ENCODE measurements around the gene WWC2. TPM values are rescaled to one million over a fixed set of nuclear protein-coding genes. Genes with fewer than 3 reads are reported as not detected.
"Not testable (repeated sequence)": the region's sequence is repeated elsewhere in the genome, so short reads cannot be mapped to it uniquely, and the experiment has no call there.

WWC2 gene
- polyA plus RNA-seq, 3 donors from 2014 or later, result 0.13 to 3.7 (median 0.78) TPM

- no peaks in the 10 kb centered on the region for H3K9me3 Mint-ChIP-seq
- DNase-seq, result no peak
- no peaks in the 10 kb centered on the region for H3K27me3 Mint-ChIP-seq (ENCODE audit: low read depth in 3 of 3)
- H3K27ac Mint-ChIP-seq, result peak overlapping the region in 1 of 6 donors; percentile 10
- peaks cover 0 to 4% (median 0%) of the 10 kb centered on the region in 3 donors for H3K36me3 Mint-ChIP-seq
- peaks cover 42 to 51% of the 10 kb centered on the region in 2 donors for H3K4me1 Mint-ChIP-seq
- no peak overlapping the region for H3K4me3 Mint-ChIP-seq
These were observed 41.0 kb downstream of the WWC2 start for GRCh38 chr4:183139972-183140570.

GRCh38 chr4:183140911-183141320 lies 41.9 kb downstream of the WWC2 start:
- Mint-ChIP-seq H3K36me3 (peaks cover 0 to 4% (median 0%) of the 10 kb centered on the region in 3 donors), H3K27me3 (ENCODE audit: low read depth in 3 of 3) (no peaks in the 10 kb centered on the region), H3K4me3 (peak overlapping the region in 1 of 5 donors; percentile 10), H3K9me3 (no peaks in the 10 kb centered on the region), H3K27ac (no peak overlapping the region), H3K4me1 (peaks cover 42 to 52% of the 10 kb centered on the region in 2 donors)
- DNase-seq, result peak in 1 of 3 donors; percentile 4

- peaks cover 0 to 4% (median 0%) of the 10 kb centered on the region in 3 donors for H3K36me3 Mint-ChIP-seq
- no peaks in the 10 kb centered on the region for H3K27me3 Mint-ChIP-seq (ENCODE audit: low read depth in 3 of 3)
- peak overlapping the region in 1 of 5 donors; percentile 22 for H3K4me3 Mint-ChIP-seq
- H3K27ac Mint-ChIP-seq, result no peak overlapping the region
- peaks cover 49 to 59% of the 10 kb centered on the region in 2 donors for H3K4me1 Mint-ChIP-seq
- no peaks in the 10 kb centered on the region for H3K9me3 Mint-ChIP-seq
- no peak for DNase-seq
These were observed 42.9 kb downstream of the WWC2 start for GRCh38 chr4:183141997-183142396.

- DNase-seq, result no peak
- Mint-ChIP-seq H3K9me3 (no peaks in the 10 kb centered on the region), H3K4me3 (peak overlapping the region in 2 of 5 donors; percentile 20 to 22), H3K36me3 (peaks cover 0 to 4% (median 0%) of the 10 kb centered on the region in 3 donors), H3K27me3 (ENCODE audit: low read depth in 3 of 3) (no peaks in the 10 kb centered on the region), H3K4me1 (peaks cover 49 to 59% of the 10 kb centered on the region in 2 donors), H3K27ac (no peak overlapping the region)
These were observed 43.8 kb downstream of the WWC2 start for GRCh38 chr4:183142571-183143550.

GRCh38 chr4:183144787-183145186 lies 45.7 kb downstream of the WWC2 start:
- peaks cover 49 to 59% of the 10 kb centered on the region in 2 donors for H3K4me1 Mint-ChIP-seq
- H3K27me3 Mint-ChIP-seq (ENCODE audit: low read depth in 3 of 3), result no peaks in the 10 kb centered on the region
- no peaks in the 10 kb centered on the region for H3K36me3 Mint-ChIP-seq
- DNase-seq, result no peak
- H3K4me3 Mint-ChIP-seq, result no peak overlapping the region
- H3K9me3 Mint-ChIP-seq, result no peaks in the 10 kb centered on the region
- H3K27ac Mint-ChIP-seq, result no peak overlapping the region

GRCh38 chr4:183145773-183146172 lies 46.7 kb downstream of the WWC2 start:
- no peaks in the 10 kb centered on the region for H3K36me3 Mint-ChIP-seq
- DNase-seq, result no peak
- no peaks in the 10 kb centered on the region for H3K9me3 Mint-ChIP-seq
- H3K4me1 Mint-ChIP-seq, result peaks cover 40 to 51% of the 10 kb centered on the region in 2 donors
- no peak overlapping the region for H3K27ac Mint-ChIP-seq
- H3K4me3 Mint-ChIP-seq, result no peak overlapping the region
- H3K27me3 Mint-ChIP-seq (ENCODE audit: low read depth in 3 of 3), result no peaks in the 10 kb centered on the region

- Mint-ChIP-seq H3K36me3 (no peaks in the 10 kb centered on the region), H3K27ac (no peak overlapping the region)
These were observed 47.4 kb downstream of the WWC2 start for GRCh38 chr4:183146478-183146877.

GRCh38 chr4:183147196-183147595 lies 48.1 kb downstream of the WWC2 start:
- no peak for DNase-seq
- peaks cover 0 to 2% (median 0%) of the 10 kb centered on the region in 3 donors for H3K27me3 Mint-ChIP-seq (ENCODE audit: low read depth in 3 of 3)
- H3K27ac Mint-ChIP-seq, result no peak overlapping the region
- H3K9me3 Mint-ChIP-seq, result no peaks in the 10 kb centered on the region
- no peak overlapping the region for H3K4me3 Mint-ChIP-seq
- H3K4me1 Mint-ChIP-seq, result peaks cover 27 to 37% of the 10 kb centered on the region in 2 donors
- H3K36me3 Mint-ChIP-seq, result no peaks in the 10 kb centered on the region

More at GRCh38 chr4:183146478-183146877, 47.4 kb downstream of the WWC2 start:
- no peak overlapping the region for H3K4me3 Mint-ChIP-seq
- peaks cover 33 to 44% of the 10 kb centered on the region in 2 donors for H3K4me1 Mint-ChIP-seq
- no peak for DNase-seq
- H3K9me3 Mint-ChIP-seq, result no peaks in the 10 kb centered on the region
- no peaks in the 10 kb centered on the region for H3K27me3 Mint-ChIP-seq (ENCODE audit: low read depth in 3 of 3)

- Mint-ChIP-seq H3K4me1 (peaks cover 20 to 29% of the 10 kb centered on the region in 2 donors), H3K27ac (no peak overlapping the region), H3K9me3 (no peaks in the 10 kb centered on the region), H3K4me3 (no peak overlapping the region), H3K36me3 (no peaks in the 10 kb centered on the region), H3K27me3 (ENCODE audit: low read depth in 3 of 3) (peaks cover 0 to 2% (median 0%) of the 10 kb centered on the region in 3 donors)
- no peak for DNase-seq
These were observed 48.9 kb downstream of the WWC2 start for GRCh38 chr4:183147983-183148382.

GRCh38 chr4:183149616-183150539 lies 50.8 kb downstream of the WWC2 start:
- no peaks in the 10 kb centered on the region for H3K36me3 Mint-ChIP-seq
- peaks cover 6 to 10% of the 10 kb centered on the region in 2 donors for H3K4me1 Mint-ChIP-seq
- H3K9me3 Mint-ChIP-seq, result no peaks in the 10 kb centered on the region

GRCh38 chr4:183150664-183151063 lies 51.6 kb downstream of the WWC2 start:
- H3K4me3 Mint-ChIP-seq; H3K9me3 Mint-ChIP-seq; DNase-seq; H3K4me1 Mint-ChIP-seq; H3K27me3 Mint-ChIP-seq (ENCODE audit: low read depth in 3 of 3); H3K27ac Mint-ChIP-seq; H3K36me3 Mint-ChIP-seq: not testable (repeated sequence)

More at GRCh38 chr4:183149616-183150539, 50.8 kb downstream of the WWC2 start:
- peaks cover 0 to 2% (median 0%) of the 10 kb centered on the region in 3 donors for H3K27me3 Mint-ChIP-seq (ENCODE audit: low read depth in 3 of 3)
- DNase-seq, result no peak
- H3K27ac Mint-ChIP-seq, result no peak overlapping the region
- no peak overlapping the region for H3K4me3 Mint-ChIP-seq

GRCh38 chr4:183152232-183152631 lies 53.2 kb downstream of the WWC2 start:
- H3K27ac Mint-ChIP-seq; H3K27me3 Mint-ChIP-seq (ENCODE audit: low read depth in 3 of 3); DNase-seq; H3K9me3 Mint-ChIP-seq; H3K4me1 Mint-ChIP-seq; H3K36me3 Mint-ChIP-seq; H3K4me3 Mint-ChIP-seq: not testable (repeated sequence)

GRCh38 chr4:183153190-183153916 lies 54.3 kb downstream of the WWC2 start:
- no peaks in the 10 kb centered on the region for H3K9me3 Mint-ChIP-seq
- no peaks in the 10 kb centered on the region for H3K36me3 Mint-ChIP-seq
- H3K4me1 Mint-ChIP-seq, result peaks cover 1 to 5% of the 10 kb centered on the region in 2 donors
- DNase-seq, result no peak
- no peak overlapping the region for H3K27ac Mint-ChIP-seq
- H3K27me3 Mint-ChIP-seq (ENCODE audit: low read depth in 3 of 3), result peaks cover 0 to 5% (median 2%) of the 10 kb centered on the region in 3 donors
- no peak overlapping the region for H3K4me3 Mint-ChIP-seq

All from immature natural killer cell (primary cell).